A673 (cell line): Measurements from ENCODE around the gene CDHR1. TPM values are rescaled to one million over a fixed set of nuclear protein-coding genes. Genes with fewer than 3 reads are reported as not detected.

Experiments
- BruUV-seq: library from RNA; stranded (reverse); fragments of 400-500 nt; replicated peaks from 2 replicates; lab custom pipeline; 2021; lab: Mats Ljungman, UMichigan
- CTCF ChIA-PET: fragments of 300-600 bp; sonication (Branson Sonifier 250); formaldehyde crosslinking; loops from one replicate; lab custom pipeline; 2022; ENCODE audit warnings: antibody characterized with exemption; lab: Charles Lee
- POLR2A ChIA-PET: fragments of 300-600 bp; sonication (Branson Sonifier 250); formaldehyde crosslinking; loops from one replicate; lab custom pipeline; 2022; ENCODE audit warnings: antibody characterized with exemption; ENCODE audit not compliant: low non-redundant PET; lab: Charles Lee
- DNase-seq: peaks from one replicate; pipeline ENCODE4 v3.0.0-alpha.2; 2015; ENCODE audit warnings: low spot score
- H3K27ac ChIP-seq: fragments of 200-600 bp; sonication (generic); 2 replicates; pipeline ENCODE4 v1.5.1; 2016; ENCODE audit warnings: mixed run types, low read depth, mild to moderate bottlenecking, mixed read lengths, antibody characterized with exemption, low read length; ENCODE audit not compliant: poor library complexity, severe bottlenecking
- H3K27me3 ChIP-seq: fragments of 200-600 bp; sonication (generic); replicated peaks from 2 replicates; pipeline ENCODE4 v1.6.1; 2017; ENCODE audit warnings: mixed run types, low read depth, mild to moderate bottlenecking, mixed read lengths, antibody characterized with exemption, low read length; ENCODE audit not compliant: insufficient read depth, poor library complexity
- H3K36me3 ChIP-seq: fragments of 200-600 bp; sonication (generic); 2 replicates; pipeline ENCODE4 v1.6.1; 2016; ENCODE audit warnings: mixed run types, mild to moderate bottlenecking, mixed read lengths, antibody characterized with exemption, low read length; ENCODE audit not compliant: insufficient read depth, poor library complexity, severe bottlenecking
- H3K4me1 ChIP-seq: fragments of 200-600 bp; sonication (generic); 2 replicates; pipeline ENCODE4 v1.6.1; 2017; ENCODE audit warnings: mixed run types, mild to moderate bottlenecking, mixed read lengths, antibody characterized with exemption, low read length; ENCODE audit not compliant: insufficient read depth, poor library complexity, severe bottlenecking
- H3K4me3 ChIP-seq: fragments of 200-600 bp; sonication (generic); 2 replicates; pipeline ENCODE4 v1.5.1; 2016; ENCODE audit warnings: low read depth, mixed run types, mild to moderate bottlenecking, mixed read lengths, low read length; ENCODE audit not compliant: poor library complexity, severe bottlenecking
- H3K9me3 ChIP-seq: fragments of 200-600 bp; sonication (generic); 2 replicates; pipeline ENCODE4 v1.6.1; 2016; ENCODE audit warnings: mixed run types, low read depth, mild to moderate bottlenecking, mixed read lengths, antibody characterized with exemption, low read length; ENCODE audit not compliant: poor library complexity, severe bottlenecking
- EZH2 ChIP-seq: fragments of 200-600 bp; sonication (generic); IDR thresholded peaks from 2 replicates; pipeline ENCODE4 v1.6.1; 2017; ENCODE audit warnings: borderline replicate concordance, low read depth, mild to moderate bottlenecking, mixed read lengths, antibody characterized with exemption, low read length; ENCODE audit not compliant: poor library complexity, severe bottlenecking
- intact Hi-C: fragments of 100-400 bp; cut with micrococcal nuclease; formaldehyde crosslinking; loops from one replicate; pipeline ENCODE4 v1.10.0; 2022; ENCODE audit not compliant: unreplicated experiment
- total RNA-seq: library from RNA; stranded (reverse); gene quantifications from 2 replicates; pipeline ENCODE4 v1.2.3, GENCODE V29; 2021
- TF ChIP-seq, protein P1 (sequence below): fragments of 300-800, 200-600 bp; sonication (generic); conservative IDR thresholded peaks from 2 replicates; pipeline ENCODE4 v1.5.1; 2017; ENCODE audit warnings: low read depth, mild to moderate bottlenecking, antibody characterized with exemption, low read length, moderate library complexity, mixed read lengths

CDHR1 gene
- total RNA-seq, 1 experiment from 2014 or later = not detected

DNA sequence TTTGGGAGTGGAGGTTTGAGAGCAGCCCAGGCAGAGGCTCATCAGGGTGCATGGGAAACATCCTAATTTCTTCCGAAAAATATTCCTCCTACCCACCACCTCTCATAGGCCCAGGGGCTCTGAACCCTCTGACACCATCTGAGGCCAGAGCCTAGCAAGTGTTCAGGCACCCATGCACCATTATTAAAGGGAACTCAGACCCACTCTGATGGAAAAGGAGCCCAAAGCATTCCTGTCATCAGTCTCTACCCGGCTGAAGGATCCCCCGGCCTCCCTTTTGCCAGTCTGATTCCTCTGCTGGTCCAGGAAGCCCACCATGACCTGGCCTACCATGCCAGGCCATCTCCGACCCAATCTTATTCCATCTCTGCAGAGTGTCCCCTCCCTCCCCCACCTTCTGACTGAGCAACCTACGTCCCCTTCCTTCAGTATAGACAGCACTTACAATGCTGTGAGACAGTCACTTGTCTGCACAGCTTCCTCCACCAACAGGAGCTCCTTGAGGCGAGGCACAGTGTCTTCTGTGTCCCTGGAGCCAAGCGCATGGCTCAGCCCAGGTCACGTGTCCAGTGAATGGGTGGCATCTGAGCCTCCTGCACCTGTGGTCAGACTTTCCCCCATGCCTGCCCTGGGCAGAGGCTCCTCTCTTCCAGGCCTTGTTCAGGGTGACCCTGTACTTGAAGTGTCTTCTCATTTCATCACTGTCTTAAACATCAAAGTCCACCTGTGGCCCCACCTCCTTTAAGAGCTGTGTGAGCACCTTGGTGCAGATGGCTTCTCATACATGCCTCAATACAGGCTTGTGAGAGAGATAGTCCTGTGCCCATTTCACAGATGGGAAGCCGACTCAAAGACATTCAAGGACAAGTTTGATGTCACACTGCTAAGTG is 21.6 kb upstream of the CDHR1 start:
- BruUV-seq = no TSS peak
- H3K4me3 ChIP-seq = no peak overlapping the region
- no peak overlapping the region for H3K27ac ChIP-seq
- H3K4me1 ChIP-seq = no peaks in the 10 kb centered on the region
- DNase-seq = no peak
- ChIA-PET POLR2A (interaction anchor here (0.6 kb wide), 1 partner anchor 25 kb away, joined by 3 read pairs; no protein-coding TSS in a partner anchor), CTCF (no interaction called here)
- no peaks in the 10 kb centered on the region for H3K27me3 ChIP-seq
- no peak for TF ChIP-seq EZH2
- TF ChIP-seq, protein P1, sequence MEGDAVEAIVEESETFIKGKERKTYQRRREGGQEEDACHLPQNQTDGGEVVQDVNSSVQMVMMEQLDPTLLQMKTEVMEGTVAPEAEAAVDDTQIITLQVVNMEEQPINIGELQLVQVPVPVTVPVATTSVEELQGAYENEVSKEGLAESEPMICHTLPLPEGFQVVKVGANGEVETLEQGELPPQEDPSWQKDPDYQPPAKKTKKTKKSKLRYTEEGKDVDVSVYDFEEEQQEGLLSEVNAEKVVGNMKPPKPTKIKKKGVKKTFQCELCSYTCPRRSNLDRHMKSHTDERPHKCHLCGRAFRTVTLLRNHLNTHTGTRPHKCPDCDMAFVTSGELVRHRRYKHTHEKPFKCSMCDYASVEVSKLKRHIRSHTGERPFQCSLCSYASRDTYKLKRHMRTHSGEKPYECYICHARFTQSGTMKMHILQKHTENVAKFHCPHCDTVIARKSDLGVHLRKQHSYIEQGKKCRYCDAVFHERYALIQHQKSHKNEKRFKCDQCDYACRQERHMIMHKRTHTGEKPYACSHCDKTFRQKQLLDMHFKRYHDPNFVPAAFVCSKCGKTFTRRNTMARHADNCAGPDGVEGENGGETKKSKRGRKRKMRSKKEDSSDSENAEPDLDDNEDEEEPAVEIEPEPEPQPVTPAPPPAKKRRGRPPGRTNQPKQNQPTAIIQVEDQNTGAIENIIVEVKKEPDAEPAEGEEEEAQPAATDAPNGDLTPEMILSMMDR = no peak
- intact Hi-C loops = no loop called here
- no peaks in the 10 kb centered on the region for H3K9me3 ChIP-seq
- H3K36me3 ChIP-seq = no peaks in the 10 kb centered on the region

DNA sequence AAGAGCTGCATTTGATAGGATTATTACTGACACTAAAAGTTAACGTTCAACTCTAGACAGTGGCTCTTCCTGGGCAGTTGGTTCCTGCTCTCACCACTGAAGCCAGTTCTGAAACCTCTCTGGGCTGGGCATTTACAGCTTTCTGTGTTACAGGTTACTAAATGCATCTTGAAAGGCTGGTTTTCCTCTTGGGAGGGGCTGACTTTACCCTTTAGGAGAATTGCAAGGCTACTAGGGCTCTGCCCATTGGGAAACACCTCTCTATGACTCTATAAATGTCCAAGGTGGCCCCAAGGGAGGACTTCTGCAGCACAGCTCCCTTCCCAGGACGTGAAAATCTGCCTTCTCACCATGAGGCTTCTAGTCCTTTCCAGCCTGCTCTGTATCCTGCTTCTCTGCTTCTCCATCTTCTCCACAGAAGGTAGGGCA is 20.8 kb upstream of the CDHR1 start, which contains the start of gene GPR15LG:
Gene GPR15LG, plus strand, starts transcription at position 301 of the 429 bp plus-strand sequence. Its CDS starts 51 bp downstream, at position 352.
- ChIA-PET CTCF (no interaction called here), POLR2A (interaction anchor here (0.6 kb wide), 1 partner anchor 26 kb away, joined by 3 read pairs; no protein-coding TSS in a partner anchor)
- no peaks in the 10 kb centered on the region for H3K9me3 ChIP-seq
- no peak within 1 kb of the TSS for H3K27ac ChIP-seq
- no peaks in the 10 kb centered on the region for H3K27me3 ChIP-seq
- DNase-seq = no peak
- no peaks in the 10 kb centered on the region for H3K4me1 ChIP-seq
- H3K36me3 ChIP-seq = no peaks in the 10 kb centered on the region
- H3K4me3 ChIP-seq = no peak within 1 kb of the TSS
- intact Hi-C loops = no loop called here
- TF ChIP-seq, protein P1 = no peak
- no peak for TF ChIP-seq EZH2
- no TSS peak for BruUV-seq

DNA sequence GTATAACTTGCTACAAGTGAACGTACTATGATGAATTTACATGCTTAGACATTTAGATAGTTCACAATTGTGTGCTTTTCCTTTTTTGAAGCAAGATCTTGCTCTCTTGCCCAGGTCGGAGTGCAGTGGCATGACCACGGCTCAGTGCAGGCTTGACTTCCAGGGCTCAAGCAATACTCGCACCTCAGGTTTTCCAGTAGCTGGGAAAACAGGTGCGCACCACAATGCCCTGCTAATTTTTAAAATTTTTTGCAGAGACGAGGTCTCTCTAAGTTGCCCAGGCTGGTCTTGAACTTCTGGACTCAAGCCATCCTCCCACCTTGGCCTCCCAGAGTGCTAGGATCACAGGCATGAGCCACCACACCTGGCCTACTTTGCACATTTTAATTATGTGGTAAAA is 18.9 kb upstream of the CDHR1 start:
- TF ChIP-seq, protein P1 = no peak
- TF ChIP-seq EZH2 = no peak
- ChIA-PET POLR2A (no interaction called here), CTCF (no interaction called here)
- Histone ChIP-seq H3K4me3 (no peak overlapping the region), H3K36me3 (no peaks in the 10 kb centered on the region), H3K9me3 (no peaks in the 10 kb centered on the region), H3K4me1 (no peaks in the 10 kb centered on the region), H3K27me3 (no peaks in the 10 kb centered on the region), H3K27ac (no peak overlapping the region)
- intact Hi-C loops = no loop called here
- no TSS peak for BruUV-seq
- DNase-seq = no peak
